ENCODE data around the gene C1QL4. TPM values are rescaled to one million over a fixed set of nuclear protein-coding genes. Genes with fewer than 3 reads are reported as not detected.

The C1QL4 gene
- total and polyA plus RNA-seq, 2 donors (not counting 1 experiment from before 2014, with no cell fraction given) = not detected

- Histone ChIP-seq H3K27me3 (replicated peaks in 1 of 4; ENCODE audit: control extremely low read depth in 1 of 4, control insufficient read depth in 3 of 4, insufficient read depth in 4 of 4, low read length in 3 of 4) (peaks cover 0 to 87% (median 47%) of the 10 kb centered on the region in 4 experiments), H3K27ac (ENCODE audit: low read length in 2 of 2) (no peak overlapping the region), H3K36me3 (replicated peaks in 1 of 2; ENCODE audit: control extremely low read depth in 1 of 2, control insufficient read depth in 1 of 2, extremely low read depth in 1 of 2, insufficient read depth in 2 of 2, low read length in 1 of 2) (no peaks in the 10 kb centered on the region), H2AFZ (ENCODE audit: insufficient read depth, low read depth, low read length, poor library complexity, severe bottlenecking) (no peak overlapping the region), H3K4me1 (ENCODE audit: control insufficient read depth in 2 of 2, insufficient read depth in 2 of 2, low read length in 2 of 2) (peaks cover 55 to 60% of the 10 kb centered on the region in 2 donors), H3K4me3 (ENCODE audit: control extremely low read depth in 1 of 5, extremely low read depth in 1 of 5, insufficient read depth in 1 of 5, low read depth in 2 of 5, low read length in 4 of 5) (no peak overlapping the region), H3K9me3 (ENCODE audit: control extremely low read depth in 1 of 3, control insufficient read depth in 2 of 3, insufficient read depth in 1 of 3, low read length in 2 of 3) (peaks cover 0 to 23% (median 0%) of the 10 kb centered on the region in 3 donors), H3K79me2 (ENCODE audit: control insufficient read depth, insufficient read depth, low read length) (no peaks in the 10 kb centered on the region), H4K20me1 (ENCODE audit: control insufficient read depth, insufficient read depth, low read length, poor library complexity, severe bottlenecking) (peaks cover 17% of the 10 kb centered on the region), H3K9ac (ENCODE audit: low read length) (no peak overlapping the region), H3K4me2 (replicated peaks; ENCODE audit: low read depth, low read length, poor library complexity, severe bottlenecking) (no peak overlapping the region)
- no peak overlapping the region for H3K27ac Mint-ChIP-seq
- CTCF ChIA-PET = interaction anchor here (1.0 to 4.2 kb wide), 6 partner anchors 17 to 276 kb away, joined by 3 to 74 read pairs (median 8); partner anchors contain the start of gene TROAP
- H3K4me1 Mint-ChIP-seq = peaks cover 51% of the 10 kb centered on the region
- WGBS (ENCODE audit: insufficient coverage) = 48% methylated on average over 2 of the region's 6 CpGs
- no peak for DNase-seq
- no peaks in the 10 kb centered on the region for H3K9me3 Mint-ChIP-seq (ENCODE audit: insufficient read depth)
- ATAC-seq (ENCODE audit: low read depth) = no peak
- peaks cover 47% of the 10 kb centered on the region for H3K27me3 Mint-ChIP-seq
- TF ChIP-seq EZH2 (IDR thresholded peaks at IDR 0.05; ENCODE audit: borderline replicate concordance, insufficient read depth, low read depth, low read length, poor library complexity, severe bottlenecking) = no peak
- no peak for TF ChIP-seq CTCF (IDR thresholded peaks at IDR 0.05)
- no peak overlapping the region for H3K4me3 Mint-ChIP-seq
- intact Hi-C loops (cut with micrococcal nuclease) = loop anchor here (10.0 kb wide), 2 partner anchors 245 to 505 kb away; partner anchors contain the start of genes BCDIN3D and DHH
- POLR2A ChIA-PET = no interaction called here
Observed at GRCh38 chr12:49340095-49340870, 3.3 kb upstream of the C1QL4 start.

GRCh38 chr12:49339464-49339861 is 2.5 kb upstream of the C1QL4 start:
- Histone ChIP-seq H3K4me3 (ENCODE audit: control extremely low read depth in 1 of 5, extremely low read depth in 1 of 5, insufficient read depth in 1 of 5, low read depth in 2 of 5, low read length in 4 of 5) (no peak overlapping the region), H3K4me2 (replicated peaks; ENCODE audit: low read depth, low read length, poor library complexity, severe bottlenecking) (no peak overlapping the region), H4K20me1 (ENCODE audit: control insufficient read depth, insufficient read depth, low read length, poor library complexity, severe bottlenecking) (peaks cover 10% of the 10 kb centered on the region), H2AFZ (ENCODE audit: insufficient read depth, low read depth, low read length, poor library complexity, severe bottlenecking) (no peak overlapping the region), H3K27ac (ENCODE audit: low read length in 2 of 2) (no peak overlapping the region), H3K4me1 (ENCODE audit: control insufficient read depth in 2 of 2, insufficient read depth in 2 of 2, low read length in 2 of 2) (peaks cover 47 to 53% of the 10 kb centered on the region in 2 donors), H3K9me3 (ENCODE audit: control extremely low read depth in 1 of 3, control insufficient read depth in 2 of 3, insufficient read depth in 1 of 3, low read length in 2 of 3) (peaks cover 0 to 28% (median 0%) of the 10 kb centered on the region in 3 donors), H3K27me3 (replicated peaks in 1 of 4; ENCODE audit: control extremely low read depth in 1 of 4, control insufficient read depth in 3 of 4, insufficient read depth in 4 of 4, low read length in 3 of 4) (peaks cover 0 to 86% (median 52%) of the 10 kb centered on the region in 4 experiments), H3K9ac (ENCODE audit: low read length) (no peak overlapping the region), H3K36me3 (replicated peaks in 1 of 2; ENCODE audit: control extremely low read depth in 1 of 2, control insufficient read depth in 1 of 2, extremely low read depth in 1 of 2, insufficient read depth in 2 of 2, low read length in 1 of 2) (no peaks in the 10 kb centered on the region), H3K79me2 (ENCODE audit: control insufficient read depth, insufficient read depth, low read length) (no peaks in the 10 kb centered on the region)
- ATAC-seq (ENCODE audit: low read depth) (no peak), DNase-seq (peak; percentile 21)
- intact Hi-C loops (cut with micrococcal nuclease) = no loop called here
- peaks cover 51% of the 10 kb centered on the region for H3K4me1 Mint-ChIP-seq
- ChIA-PET POLR2A (no interaction called here), CTCF (interaction anchor here (1.3 to 4.2 kb wide), 3 partner anchors 17 to 50 kb away, joined by 3 to 23 read pairs (median 13); partner anchors contain the start of gene TROAP)
- no peak for TF ChIP-seq CTCF (IDR thresholded peaks at IDR 0.05)
- TF ChIP-seq EZH2 (IDR thresholded peaks at IDR 0.05; ENCODE audit: borderline replicate concordance, insufficient read depth, low read depth, low read length, poor library complexity, severe bottlenecking) = no peak
- WGBS (ENCODE audit: insufficient coverage) = 67% methylated on average over 5 of the region's 5 CpGs
- peaks cover 52% of the 10 kb centered on the region for H3K27me3 Mint-ChIP-seq
- no peaks in the 10 kb centered on the region for H3K9me3 Mint-ChIP-seq (ENCODE audit: insufficient read depth)
- peak overlapping the region; percentile 59 for H3K27ac Mint-ChIP-seq
- no peak overlapping the region for H3K4me3 Mint-ChIP-seq
